K562 (cell line): ENCODE results near the gene SMAGP. TPM values are rescaled to one million over a fixed set of nuclear protein-coding genes. Genes with fewer than 3 reads are reported as not detected.
A peak's percentile ranks its signal among the peaks of the same experiment; 100 is the strongest.

Source experiments
- HDAC2 ChIP-seq: fragments of 450-650 bp; IDR thresholded peaks from 2 replicates; pipeline ENCODE4 v1.6.1; 2016; ENCODE audit warnings: mild to moderate bottlenecking
- MTA2 ChIP-seq: fragments of 450-650 bp; IDR thresholded peaks from 2 replicates; pipeline ENCODE4 v1.6.1; 2016; ENCODE audit warnings: low read depth
- NONO ChIP-seq, 2 experiments: fragments of 200-400 bp in 1 of 2; fragments of 450-650 bp in 1 of 2; formaldehyde crosslinking in 1 of 2; IDR thresholded peaks; 2 replicates each; pipeline ENCODE4 v1.6.1; 2017; ENCODE audit warnings: low read depth in 2 of 2, mild to moderate bottlenecking in 2 of 2, moderate library complexity in 2 of 2, low read length in 1 of 2
- POLR2G ChIP-seq: fragments of 200-400 bp; formaldehyde crosslinking; IDR thresholded peaks from 2 replicates; pipeline ENCODE4 v1.6.1; 2017; ENCODE audit warnings: low read depth, mild to moderate bottlenecking, antibody characterized with exemption, low read length, moderate library complexity
- RB1 ChIP-seq: fragments of 450-650 bp; IDR thresholded peaks from 2 replicates; pipeline ENCODE4 v1.6.1; 2017; ENCODE audit warnings: low read depth, mild to moderate bottlenecking
- RBBP5 ChIP-seq: fragments of 200-600 bp; sonication (generic); IDR thresholded peaks from 2 replicates; pipeline ENCODE4 v1.6.1; 2012; ENCODE audit warnings: borderline replicate concordance, mild to moderate bottlenecking, low read length, control low read depth, inconsistent platforms; ENCODE audit not compliant: insufficient read depth, poor library complexity, severe bottlenecking
- RBFOX2 ChIP-seq: fragments of 200-400 bp; formaldehyde crosslinking; IDR thresholded peaks from 2 replicates; pipeline ENCODE4 v1.6.1; 2017; ENCODE audit warnings: low read depth, mild to moderate bottlenecking, low read length, moderate library complexity
- RBM14 ChIP-seq: fragments of 200-400 bp; formaldehyde crosslinking; IDR thresholded peaks from 2 replicates; pipeline ENCODE4 v1.6.1; 2018; ENCODE audit warnings: low read depth, mild to moderate bottlenecking, low read length, moderate library complexity, borderline replicate concordance; ENCODE audit not compliant: insufficient read depth
- SIN3B ChIP-seq: fragments of 450-650 bp; IDR thresholded peaks from 2 replicates; pipeline ENCODE4 v1.6.1; 2017; ENCODE audit warnings: low read depth, mild to moderate bottlenecking, moderate library complexity
- SMARCE1 ChIP-seq: fragments of 450-650 bp; IDR thresholded peaks from 2 replicates; pipeline ENCODE4 v1.7.1; 2016; ENCODE audit warnings: mild to moderate bottlenecking
- SP1 ChIP-seq: sonication (generic); formaldehyde crosslinking; IDR thresholded peaks from 2 replicates; pipeline ENCODE4 v1.8.1; 2022; ENCODE audit warnings: mild to moderate bottlenecking, missing genetic modification reagents
- YY1 ChIP-seq, 3 experiments: IDR thresholded peaks; 2 replicates each; pipeline ENCODE4 v1.6.1; 2011; ENCODE audit warnings: low read length in 2 of 3, mild to moderate bottlenecking in 2 of 3, moderate library complexity in 2 of 3, borderline replicate concordance in 1 of 3, control low read depth in 1 of 3, low read depth in 1 of 3; ENCODE audit not compliant: insufficient read depth in 3 of 3, insufficient replicate concordance in 2 of 3, control insufficient read depth in 1 of 3, insufficient read length in 1 of 3; ENCODE audit errors: extremely low read depth in 1 of 3
- ZNF140 ChIP-seq: fragments of 250-450 bp; sonication (Bioruptor Pico); IDR thresholded peaks from 2 replicates; pipeline ENCODE4 v1.8.0; 2021; ENCODE audit warnings: moderate library complexity, mild to moderate bottlenecking, inconsistent platforms
- ZSCAN29 ChIP-seq: fragments of 450-650 bp; IDR thresholded peaks from 2 replicates; pipeline ENCODE4 v1.6.1; 2017
- polyA plus RNA-seq, 8 experiments: library from polyadenylated mRNA; depleted of rRNA in 4 of 8; stranded (reverse) in 5 of 8; unstranded in 3 of 8; fragments of >200 nt; fragmentation: Nextera tagmentation in 2 of 8; fragmentation: Illumina TruSeq in 1 of 8; extraction: Ambion mirVana in 2 of 8; extraction: Trizol in 1 of 8; gene quantifications; 2 replicates each; pipeline versions ENCODE4 v1.2.1 to v1.2.3, GENCODE V29; 2011 to 2014; ENCODE audit warnings: inconsistent platforms in 1 of 8, missing spikeins in 1 of 8
- total RNA-seq, 7 experiments: library from RNA; depleted of rRNA in 6 of 7; stranded (reverse); fragments of >200 nt in 6 of 7; fragmentation: Illumina TruSeq in 2 of 7; extraction: Trizol in 2 of 7; gene quantifications; 2 replicates each; pipeline versions ENCODE4 v1.2.1 to v1.2.3, GENCODE V29; 2011 to 2021; ENCODE audit warnings: low replicate concordance in 1 of 7
- TF ChIP-seq, protein P1 (sequence below): IDR thresholded peaks from 2 replicates; pipeline ENCODE4 v1.6.1; 2011; ENCODE audit warnings: borderline replicate concordance, low read depth, mild to moderate bottlenecking, moderate library complexity, low read length; ENCODE audit not compliant: insufficient read depth, poor library complexity, severe bottlenecking
- TF ChIP-seq, protein P2 (sequence below): sonication (generic); formaldehyde crosslinking; IDR thresholded peaks from 2 replicates; pipeline ENCODE4 v1.8.0; 2022; ENCODE audit warnings: missing genetic modification reagents, mild to moderate bottlenecking, moderate library complexity, borderline replicate concordance
- TF ChIP-seq, protein P3 (sequence below): fragments of 450-650 bp; conservative IDR thresholded peaks from 2 replicates; pipeline ENCODE4 v1.6.1; 2016; ENCODE audit warnings: missing genetic modification characterization, low read depth, mild to moderate bottlenecking, control low read depth, missing compliant biosample characterization
- TF ChIP-seq, protein P4 (sequence below): fragments of 450-650 bp; IDR thresholded peaks from 2 replicates; pipeline ENCODE4 v1.6.1; 2017; ENCODE audit warnings: antibody characterized with exemption

The SMAGP gene
- total and polyA plus RNA-seq, 9 of the 15 experiments (the other 6 are each of a cell fraction or from before 2014, with no cell fraction given) = 23.1 to 62.3 (median 29.9) TPM

DNA sequence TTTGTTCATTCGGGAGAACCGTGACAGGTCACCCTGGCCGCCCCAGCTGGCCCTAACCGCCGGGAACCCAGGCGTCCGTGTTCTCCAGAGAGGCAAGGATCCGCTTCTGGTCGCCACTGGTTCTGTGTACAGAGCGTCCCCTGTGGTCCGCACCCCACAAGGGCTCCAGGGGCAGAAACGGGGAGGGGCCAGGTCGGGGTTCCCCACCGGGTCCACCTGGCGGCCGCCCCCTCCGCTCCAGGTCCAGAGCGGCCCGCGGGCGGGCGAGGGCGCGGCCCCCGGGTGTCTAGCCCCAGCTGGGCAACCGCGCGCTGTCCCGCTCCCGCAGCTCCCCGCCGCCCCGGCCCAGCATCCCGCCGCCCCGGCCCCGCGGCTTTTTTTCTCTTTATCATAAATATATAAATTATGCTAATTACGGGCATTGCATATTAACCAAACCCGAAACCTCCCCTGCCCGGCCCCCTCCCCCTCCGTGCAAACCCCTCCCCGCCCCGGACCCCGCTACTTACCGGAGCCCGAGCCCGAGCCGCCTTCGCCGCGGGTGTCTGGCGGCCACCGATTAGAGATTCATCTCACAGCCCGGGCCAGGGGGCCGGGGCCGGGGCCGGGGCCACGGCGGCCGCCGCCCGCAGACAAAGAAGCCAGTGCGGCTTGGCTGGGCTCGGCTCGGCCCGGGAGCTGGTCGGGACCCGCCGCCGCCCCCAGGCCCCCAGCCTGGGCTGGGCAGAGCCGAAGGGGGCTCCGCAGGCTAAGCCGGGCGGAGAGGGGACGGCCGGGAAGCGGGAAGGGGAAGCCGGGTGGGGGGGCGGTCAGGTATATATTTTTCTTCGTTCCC, 52.9 kb downstream of the SMAGP start (continued):
- TF ChIP-seq, protein P1, sequence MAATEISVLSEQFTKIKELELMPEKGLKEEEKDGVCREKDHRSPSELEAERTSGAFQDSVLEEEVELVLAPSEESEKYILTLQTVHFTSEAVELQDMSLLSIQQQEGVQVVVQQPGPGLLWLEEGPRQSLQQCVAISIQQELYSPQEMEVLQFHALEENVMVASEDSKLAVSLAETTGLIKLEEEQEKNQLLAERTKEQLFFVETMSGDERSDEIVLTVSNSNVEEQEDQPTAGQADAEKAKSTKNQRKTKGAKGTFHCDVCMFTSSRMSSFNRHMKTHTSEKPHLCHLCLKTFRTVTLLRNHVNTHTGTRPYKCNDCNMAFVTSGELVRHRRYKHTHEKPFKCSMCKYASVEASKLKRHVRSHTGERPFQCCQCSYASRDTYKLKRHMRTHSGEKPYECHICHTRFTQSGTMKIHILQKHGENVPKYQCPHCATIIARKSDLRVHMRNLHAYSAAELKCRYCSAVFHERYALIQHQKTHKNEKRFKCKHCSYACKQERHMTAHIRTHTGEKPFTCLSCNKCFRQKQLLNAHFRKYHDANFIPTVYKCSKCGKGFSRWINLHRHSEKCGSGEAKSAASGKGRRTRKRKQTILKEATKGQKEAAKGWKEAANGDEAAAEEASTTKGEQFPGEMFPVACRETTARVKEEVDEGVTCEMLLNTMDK = peak; percentile 20
- TF ChIP-seq, protein P2, sequence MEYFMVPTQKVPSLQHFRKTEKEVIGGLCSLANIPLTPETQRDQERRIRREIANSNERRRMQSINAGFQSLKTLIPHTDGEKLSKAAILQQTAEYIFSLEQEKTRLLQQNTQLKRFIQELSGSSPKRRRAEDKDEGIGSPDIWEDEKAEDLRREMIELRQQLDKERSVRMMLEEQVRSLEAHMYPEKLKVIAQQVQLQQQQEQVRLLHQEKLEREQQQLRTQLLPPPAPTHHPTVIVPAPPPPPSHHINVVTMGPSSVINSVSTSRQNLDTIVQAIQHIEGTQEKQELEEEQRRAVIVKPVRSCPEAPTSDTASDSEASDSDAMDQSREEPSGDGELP (CRISPR knock-in tag) = peak; percentile 66; the same call in 1 of the 2 replicates
- TF ChIP-seq, protein P3, sequence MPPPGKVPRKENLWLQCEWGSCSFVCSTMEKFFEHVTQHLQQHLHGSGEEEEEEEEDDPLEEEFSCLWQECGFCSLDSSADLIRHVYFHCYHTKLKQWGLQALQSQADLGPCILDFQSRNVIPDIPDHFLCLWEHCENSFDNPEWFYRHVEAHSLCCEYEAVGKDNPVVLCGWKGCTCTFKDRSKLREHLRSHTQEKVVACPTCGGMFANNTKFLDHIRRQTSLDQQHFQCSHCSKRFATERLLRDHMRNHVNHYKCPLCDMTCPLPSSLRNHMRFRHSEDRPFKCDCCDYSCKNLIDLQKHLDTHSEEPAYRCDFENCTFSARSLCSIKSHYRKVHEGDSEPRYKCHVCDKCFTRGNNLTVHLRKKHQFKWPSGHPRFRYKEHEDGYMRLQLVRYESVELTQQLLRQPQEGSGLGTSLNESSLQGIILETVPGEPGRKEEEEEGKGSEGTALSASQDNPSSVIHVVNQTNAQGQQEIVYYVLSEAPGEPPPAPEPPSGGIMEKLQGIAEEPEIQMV (tag) = peak; percentile 97
- TF ChIP-seq SP1 (CRISPR knock-in tag) (peak; percentile 52; the same call in 1 of the 2 replicates), NONO (IDR thresholded peaks at IDR 0.05; ENCODE audit: low read depth in 2 of 2, low read length in 1 of 2) (0 out of 4 replicates have a peak, but pooled peaks of 1 of the 2 experiments have one; percentile 42), YY1 (IDR thresholded peaks at IDR 0.05; ENCODE audit: borderline replicate concordance in 1 of 3, control insufficient read depth in 1 of 3, extremely low read depth in 1 of 3, insufficient read depth in 3 of 3, insufficient read length in 1 of 3, insufficient replicate concordance in 2 of 3, low read depth in 1 of 3, low read length in 2 of 3) (peak in 1 of 3 experiments; percentile 5), RB1 (peak; percentile 76), ZSCAN29 (peak; percentile 16; the same call in 1 of the 2 replicates), SMARCE1 (0 out of 2 replicates have a peak, but pooled peaks have one; percentile 28), RBBP5 (peak; percentile 46), POLR2G (peak; percentile 77), ZNF140 (CRISPR knock-in tag) (no peak), HDAC2 (peak; percentile 57; the same call in 1 of the 2 replicates), RBFOX2 (peak; percentile 63), SIN3B (peak; percentile 20; the same call in 1 of the 2 replicates), RBM14 (no peak), MTA2 (peak; percentile 26; the same call in 1 of the 2 replicates)
- TF ChIP-seq, protein P4, sequence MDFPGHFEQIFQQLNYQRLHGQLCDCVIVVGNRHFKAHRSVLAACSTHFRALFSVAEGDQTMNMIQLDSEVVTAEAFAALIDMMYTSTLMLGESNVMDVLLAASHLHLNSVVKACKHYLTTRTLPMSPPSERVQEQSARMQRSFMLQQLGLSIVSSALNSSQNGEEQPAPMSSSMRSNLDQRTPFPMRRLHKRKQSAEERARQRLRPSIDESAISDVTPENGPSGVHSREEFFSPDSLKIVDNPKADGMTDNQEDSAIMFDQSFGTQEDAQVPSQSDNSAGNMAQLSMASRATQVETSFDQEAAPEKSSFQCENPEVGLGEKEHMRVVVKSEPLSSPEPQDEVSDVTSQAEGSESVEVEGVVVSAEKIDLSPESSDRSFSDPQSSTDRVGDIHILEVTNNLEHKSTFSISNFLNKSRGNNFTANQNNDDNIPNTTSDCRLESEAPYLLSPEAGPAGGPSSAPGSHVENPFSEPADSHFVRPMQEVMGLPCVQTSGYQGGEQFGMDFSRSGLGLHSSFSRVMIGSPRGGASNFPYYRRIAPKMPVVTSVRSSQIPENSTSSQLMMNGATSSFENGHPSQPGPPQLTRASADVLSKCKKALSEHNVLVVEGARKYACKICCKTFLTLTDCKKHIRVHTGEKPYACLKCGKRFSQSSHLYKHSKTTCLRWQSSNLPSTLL = peak; percentile 93
